GM23338 (cell line): ENCODE data around the gene GFAP. TPM values are rescaled to one million over a fixed set of nuclear protein-coding genes. Genes with fewer than 3 reads are reported as not detected.

ENCODE experiments used
- ATAC-seq: fragments of 200-7000 bp; cut with Tn5 transposase; 3 replicates; pipeline ENCODE4 v1.9.1; 2020
- DNase-seq: peaks from one replicate; pipeline ENCODE4 v3.0.0-alpha.2; 2015; ENCODE audit warnings: low spot score
- H2AFZ ChIP-seq: fragments of 200-600 bp; sonication (generic); 2 replicates; pipeline ENCODE4 v1.8.0; 2016; ENCODE audit warnings: antibody characterized with exemption, mild to moderate bottlenecking, moderate library complexity
- H3F3A ChIP-seq: fragments of 200-600 bp; sonication (generic); replicated peaks from 2 replicates; pipeline ENCODE4 v1.8.0; 2017; ENCODE audit warnings: antibody characterized with exemption, mixed run types, low read depth
- H3K27ac ChIP-seq: fragments of 200-600 bp; sonication (generic); 2 replicates; pipeline ENCODE4 v1.6.1; 2016; ENCODE audit warnings: low read depth
- H3K27me3 ChIP-seq: fragments of 200-600 bp; sonication (generic); 2 replicates; pipeline ENCODE4 v1.8.0; 2016; ENCODE audit warnings: mild to moderate bottlenecking, mixed run types, moderate library complexity; ENCODE audit not compliant: insufficient read depth
- H3K36me3 ChIP-seq: fragments of 200-600 bp; sonication (generic); 2 replicates; pipeline ENCODE4 v1.8.0; 2016; ENCODE audit warnings: mild to moderate bottlenecking; ENCODE audit not compliant: insufficient read depth
- H3K4me1 ChIP-seq: fragments of 200-600 bp; sonication (generic); 2 replicates; pipeline ENCODE4 v1.8.0; 2016; ENCODE audit warnings: mild to moderate bottlenecking, moderate library complexity; ENCODE audit not compliant: insufficient read depth
- H3K4me2 ChIP-seq: fragments of 200-600 bp; sonication (generic); 2 replicates; pipeline ENCODE4 v1.7.1; 2017; ENCODE audit warnings: mixed run types
- H3K4me3 ChIP-seq: fragments of 200-600 bp; sonication (generic); 2 replicates; pipeline ENCODE4 v1.6.1; 2016; ENCODE audit warnings: mixed run types
- H3K79me2 ChIP-seq: fragments of 200-600 bp; sonication (generic); replicated peaks from 2 replicates; pipeline ENCODE4 v1.8.0; 2017; ENCODE audit warnings: mild to moderate bottlenecking; ENCODE audit not compliant: insufficient read depth
- H3K9me2 ChIP-seq: fragments of 200-600 bp; sonication (generic); 2 replicates; pipeline ENCODE4 v1.8.0; 2017; ENCODE audit not compliant: insufficient read depth
- H4K20me1 ChIP-seq: fragments of 200-600 bp; sonication (generic); replicated peaks from 2 replicates; pipeline ENCODE4 v1.8.0; 2017; ENCODE audit warnings: mild to moderate bottlenecking; ENCODE audit not compliant: insufficient read depth
- H3K27ac Mint-ChIP-seq: 2 replicates; pipeline ENCODE4 v1.8.0; 2020; ENCODE audit warnings: inconsistent platforms, mild to moderate bottlenecking, moderate library complexity, mixed read lengths
- H3K27me3 Mint-ChIP-seq: 3 replicates; pipeline ENCODE4 v1.8.0; 2022; ENCODE audit warnings: low read depth, mild to moderate bottlenecking, moderate library complexity, mixed read lengths, inconsistent platforms; ENCODE audit not compliant: insufficient read depth, poor library complexity
- H3K36me3 Mint-ChIP-seq: 3 replicates; pipeline ENCODE4 v1.8.0; 2021; ENCODE audit warnings: low read depth, mild to moderate bottlenecking, inconsistent platforms, moderate library complexity, mixed read lengths
- H3K4me1 Mint-ChIP-seq: 3 replicates; pipeline ENCODE4 v1.8.0; 2020; ENCODE audit warnings: mild to moderate bottlenecking, inconsistent platforms, mixed read lengths
- H3K4me3 Mint-ChIP-seq: 3 replicates; pipeline ENCODE4 v1.8.0; 2021; ENCODE audit warnings: moderate library complexity, mild to moderate bottlenecking, inconsistent platforms, mixed read lengths
- H3K9me3 Mint-ChIP-seq: 3 replicates; pipeline ENCODE4 v1.8.0; 2020; ENCODE audit warnings: moderate library complexity, mild to moderate bottlenecking, inconsistent platforms, mixed read lengths
- CREB1 ChIP-seq: fragments of 250-450 bp; sonication (Bioruptor Pico); IDR thresholded peaks from 2 replicates; pipeline ENCODE4 v1.5.0; 2020; ENCODE audit warnings: low read depth, mild to moderate bottlenecking, moderate library complexity
- EZH2 ChIP-seq: fragments of 200-600 bp; sonication (generic); IDR thresholded peaks from one replicate; pipeline ENCODE4 v1.8.0; 2017; ENCODE audit warnings: antibody characterized with exemption, mild to moderate bottlenecking, low read depth; ENCODE audit not compliant: unreplicated experiment
- EZH2phosphoT487 ChIP-seq: fragments of 200-600 bp; sonication (generic); IDR thresholded peaks from one replicate; pipeline ENCODE4 v1.8.1; 2018; ENCODE audit warnings: antibody characterized with exemption; ENCODE audit not compliant: unreplicated experiment
- JUNB ChIP-seq: IDR thresholded peaks from one replicate; pipeline ENCODE4 v1.6.1; 2016; ENCODE audit warnings: antibody characterized with exemption; ENCODE audit not compliant: unreplicated experiment
- POLR2AphosphoS5 ChIP-seq: IDR thresholded peaks from 2 replicates; pipeline ENCODE4 v1.6.1; 2016; ENCODE audit warnings: antibody characterized with exemption, low read depth
- REST ChIP-seq: IDR thresholded peaks from one replicate; pipeline ENCODE4 v1.6.1; 2018; ENCODE audit warnings: antibody characterized with exemption; ENCODE audit not compliant: unreplicated experiment
- ZNF114 ChIP-seq: fragments of 250-450 bp; sonication (Bioruptor Pico); IDR thresholded peaks from 2 replicates; pipeline ENCODE4 v1.5.0; 2020; ENCODE audit warnings: mild to moderate bottlenecking, moderate library complexity
- ZNF331 ChIP-seq: fragments of 250-450 bp; sonication (Bioruptor Pico); IDR thresholded peaks from 2 replicates; pipeline ENCODE4 v1.5.0; 2020; ENCODE audit warnings: low read depth, mild to moderate bottlenecking, moderate library complexity
- ZNF462 ChIP-seq: fragments of 250-450 bp; sonication (Bioruptor Pico); IDR thresholded peaks from 2 replicates; pipeline ENCODE4 v1.5.0; 2020; ENCODE audit warnings: mild to moderate bottlenecking, moderate library complexity
- polyA plus RNA-seq: library from polyadenylated mRNA; unstranded; fragments of >200 nt; fragmentation: Nextera tagmentation; extraction: Ambion mirVana; gene quantifications from 2 replicates; pipeline ENCODE4 v1.2.1, GENCODE V29; 2016
- total RNA-seq: library from RNA; depleted of rRNA; stranded (reverse); fragments of >200 nt; shearing (Covaris generic); gene quantifications from 2 replicates; pipeline ENCODE4 v1.2.3, GENCODE V29; 2014
- TF ChIP-seq, protein P1 (sequence below): IDR thresholded peaks from 2 replicates; pipeline ENCODE4 v1.6.1; 2016; ENCODE audit warnings: antibody characterized with exemption

Gene GFAP
- total and polyA plus RNA-seq, 2 experiments from 2014 or later: 0.15 to 5.1 TPM

GRCh38 chr17:44927696-44928095 lies 12.4 kb upstream of the GFAP start:
- Histone ChIP-seq H2AFZ (no peak overlapping the region), H3K4me3 (no peak overlapping the region), H3K4me1 (no peaks in the 10 kb centered on the region), H3K27me3 (no peaks in the 10 kb centered on the region), H4K20me1 (peaks cover 3% of the 10 kb centered on the region; the same call in 1 of the 2 replicates), H3K27ac (no peak overlapping the region), H3F3A (0 out of 2 replicates have a peak, but pooled peaks cover 14% of the 10 kb centered on the region), H3K36me3 (peaks cover 36% of the 10 kb centered on the region), H3K79me2 (no peaks in the 10 kb centered on the region), H3K9me2 (no peaks in the 10 kb centered on the region), H3K4me2 (no peak overlapping the region)
- Mint-ChIP-seq H3K36me3 (peaks cover 70% of the 10 kb centered on the region), H3K9me3 (no peaks in the 10 kb centered on the region), H3K27me3 (peaks cover 4% of the 10 kb centered on the region), H3K4me1 (peaks cover 13% of the 10 kb centered on the region), H3K27ac (no peak overlapping the region), H3K4me3 (no peak overlapping the region)
- DNase-seq (no peak), ATAC-seq (no peak)
- TF ChIP-seq POLR2AphosphoS5 (no peak), CREB1 (CRISPR knock-in tag) (no peak)

GRCh38 chr17:44926821-44927525 lies 11.7 kb upstream of the GFAP start:
- H3K27me3 ChIP-seq: no peaks in the 10 kb centered on the region
- no peak overlapping the region for H3K4me2 ChIP-seq
- H3K9me2 ChIP-seq: no peaks in the 10 kb centered on the region
- H3K27ac ChIP-seq: no peak overlapping the region
- Mint-ChIP-seq H3K4me1 (peaks cover 16% of the 10 kb centered on the region), H3K27me3 (peaks cover 8% of the 10 kb centered on the region), H3K4me3 (no peak overlapping the region), H3K36me3 (peaks cover 66% of the 10 kb centered on the region), H3K9me3 (no peaks in the 10 kb centered on the region), H3K27ac (no peak overlapping the region)
- no peaks in the 10 kb centered on the region for H3K79me2 ChIP-seq
- H3K4me3 ChIP-seq: no peak overlapping the region
- H3K36me3 ChIP-seq: peaks cover 34% of the 10 kb centered on the region
- H2AFZ ChIP-seq: no peak overlapping the region
- no peaks in the 10 kb centered on the region for H3K4me1 ChIP-seq
- peaks cover 3% of the 10 kb centered on the region; the same call in 1 of the 2 replicates for H4K20me1 ChIP-seq
- ATAC-seq (no peak), DNase-seq (no peak)
- 0 out of 2 replicates have a peak, but pooled peaks cover 15% of the 10 kb centered on the region for H3F3A ChIP-seq
- TF ChIP-seq ZNF331 (CRISPR knock-in tag) (no peak), REST (no peak), CREB1 (CRISPR knock-in tag) (no peak), EZH2 (no peak), ZNF462 (CRISPR knock-in tag) (no peak), ZNF114 (CRISPR knock-in tag) (no peak), JUNB (no peak), EZH2phosphoT487 (no peak), POLR2AphosphoS5 (no peak)
- TF ChIP-seq, protein P1, sequence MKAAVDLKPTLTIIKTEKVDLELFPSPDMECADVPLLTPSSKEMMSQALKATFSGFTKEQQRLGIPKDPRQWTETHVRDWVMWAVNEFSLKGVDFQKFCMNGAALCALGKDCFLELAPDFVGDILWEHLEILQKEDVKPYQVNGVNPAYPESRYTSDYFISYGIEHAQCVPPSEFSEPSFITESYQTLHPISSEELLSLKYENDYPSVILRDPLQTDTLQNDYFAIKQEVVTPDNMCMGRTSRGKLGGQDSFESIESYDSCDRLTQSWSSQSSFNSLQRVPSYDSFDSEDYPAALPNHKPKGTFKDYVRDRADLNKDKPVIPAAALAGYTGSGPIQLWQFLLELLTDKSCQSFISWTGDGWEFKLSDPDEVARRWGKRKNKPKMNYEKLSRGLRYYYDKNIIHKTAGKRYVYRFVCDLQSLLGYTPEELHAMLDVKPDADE: no peak
